ENCODE measurements around the gene LAMA3.

DNA sequence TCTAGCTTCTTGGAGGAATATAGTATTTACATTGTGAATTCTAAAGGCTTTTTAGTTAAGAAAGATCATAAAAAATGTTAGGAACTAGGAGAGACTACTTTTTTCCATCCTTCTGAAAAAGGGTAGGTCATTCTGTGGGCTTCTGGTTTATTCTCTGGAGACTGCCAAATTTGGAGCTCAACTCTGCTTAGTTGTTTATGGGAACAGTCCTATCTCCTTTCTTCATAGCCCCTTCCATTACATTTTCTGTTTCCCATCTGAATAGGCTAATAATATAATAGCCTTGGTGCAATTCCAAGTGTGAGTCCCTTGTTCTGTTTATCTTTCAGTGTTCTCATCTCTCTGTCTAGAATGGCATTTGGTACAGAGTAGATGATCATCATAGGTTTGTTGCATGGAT is 15.6 kb downstream of the LAMA3 start:
- no peak for TF ChIP-seq CEBPB (IDR thresholded peaks at IDR 0.05; ENCODE audit: borderline replicate concordance, low read depth, low read length)
- no peak for TF ChIP-seq RBFOX2 (IDR thresholded peaks at IDR 0.05; ENCODE audit: low read depth, low read length)
- TF ChIP-seq ZNF343 (CRISPR knock-in tag; IDR thresholded peaks at IDR 0.05) = no peak
- TF ChIP-seq DNMT1 (CRISPR knock-in tag; IDR thresholded peaks at IDR 0.05) = no peak
- TF ChIP-seq SOX6 (IDR thresholded peaks at IDR 0.05) = no peak
- TF ChIP-seq SOX6 (CRISPR knock-in tag; IDR thresholded peaks at IDR 0.05) = no peak
- TF ChIP-seq, protein P1, sequence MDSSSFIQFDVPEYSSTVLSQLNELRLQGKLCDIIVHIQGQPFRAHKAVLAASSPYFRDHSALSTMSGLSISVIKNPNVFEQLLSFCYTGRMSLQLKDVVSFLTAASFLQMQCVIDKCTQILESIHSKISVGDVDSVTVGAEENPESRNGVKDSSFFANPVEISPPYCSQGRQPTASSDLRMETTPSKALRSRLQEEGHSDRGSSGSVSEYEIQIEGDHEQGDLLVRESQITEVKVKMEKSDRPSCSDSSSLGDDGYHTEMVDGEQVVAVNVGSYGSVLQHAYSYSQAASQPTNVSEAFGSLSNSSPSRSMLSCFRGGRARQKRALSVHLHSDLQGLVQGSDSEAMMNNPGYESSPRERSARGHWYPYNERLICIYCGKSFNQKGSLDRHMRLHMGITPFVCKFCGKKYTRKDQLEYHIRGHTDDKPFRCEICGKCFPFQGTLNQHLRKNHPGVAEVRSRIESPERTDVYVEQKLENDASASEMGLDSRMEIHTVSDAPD (CRISPR knock-in tag; IDR thresholded peaks at IDR 0.05) = no peak
- no peak for TF ChIP-seq KMT2B (CRISPR knock-in tag; IDR thresholded peaks at IDR 0.05)
- TF ChIP-seq POLR2A (IDR thresholded peaks at IDR 0.05; ENCODE audit: insufficient read depth in 1 of 2, low read depth in 2 of 2, low read length in 2 of 2) = no peak
- no peak for TF ChIP-seq KAT8 (CRISPR knock-in tag; IDR thresholded peaks at IDR 0.05)
- TF ChIP-seq, protein P2, sequence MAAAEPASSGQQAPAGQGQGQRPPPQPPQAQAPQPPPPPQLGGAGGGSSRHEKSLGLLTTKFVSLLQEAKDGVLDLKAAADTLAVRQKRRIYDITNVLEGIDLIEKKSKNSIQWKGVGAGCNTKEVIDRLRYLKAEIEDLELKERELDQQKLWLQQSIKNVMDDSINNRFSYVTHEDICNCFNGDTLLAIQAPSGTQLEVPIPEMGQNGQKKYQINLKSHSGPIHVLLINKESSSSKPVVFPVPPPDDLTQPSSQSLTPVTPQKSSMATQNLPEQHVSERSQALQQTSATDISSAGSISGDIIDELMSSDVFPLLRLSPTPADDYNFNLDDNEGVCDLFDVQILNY (CRISPR knock-in tag; conservative IDR thresholded peaks at IDR 0.05) = no peak
- no peak for TF ChIP-seq SMAD1 (CRISPR knock-in tag; IDR thresholded peaks at IDR 0.05; ENCODE audit: borderline replicate concordance, low read depth)
